WERI-Rb-1 (cell line): ENCODE measurements around the gene OVCH2.

Experiments used
- DNase-seq: peaks from one replicate; pipeline ENCODE4 v3.0.0-alpha.2; 2020
- H3K27ac ChIP-seq: fragments of 250-450 bp; sonication (Bioruptor Pico); 2 replicates; pipeline ENCODE4 v1.5.1; 2020; ENCODE audit warnings: mild to moderate bottlenecking, moderate library complexity
- H3K27me3 ChIP-seq: fragments of 250-450 bp; sonication (Bioruptor Pico); 2 replicates; pipeline ENCODE4 v1.5.1; 2021; ENCODE audit warnings: mild to moderate bottlenecking, low read depth, moderate library complexity; ENCODE audit not compliant: insufficient read depth, severe bottlenecking
- H3K36me3 ChIP-seq: fragments of 250-450 bp; sonication (Bioruptor Pico); 2 replicates; pipeline ENCODE4 v1.5.1; 2020; ENCODE audit warnings: mild to moderate bottlenecking, moderate library complexity
- H3K4me3 ChIP-seq: 2 replicates; pipeline ENCODE4 v1.5.1; 2011; ENCODE audit warnings: low read depth, mild to moderate bottlenecking, control low read depth, low read length
- H3K9me3 ChIP-seq: fragments of 250-450 bp; sonication (Bioruptor Pico); 2 replicates; pipeline ENCODE4 v1.5.1; 2021; ENCODE audit warnings: mild to moderate bottlenecking, moderate library complexity; ENCODE audit not compliant: severe bottlenecking
- TF ChIP-seq, protein P1 (sequence below): IDR thresholded peaks from 2 replicates; pipeline ENCODE4 v1.5.1; 2011; ENCODE audit warnings: low read depth, mild to moderate bottlenecking, control low read depth, inconsistent platforms, low read length

OVCH2 gene

DNA sequence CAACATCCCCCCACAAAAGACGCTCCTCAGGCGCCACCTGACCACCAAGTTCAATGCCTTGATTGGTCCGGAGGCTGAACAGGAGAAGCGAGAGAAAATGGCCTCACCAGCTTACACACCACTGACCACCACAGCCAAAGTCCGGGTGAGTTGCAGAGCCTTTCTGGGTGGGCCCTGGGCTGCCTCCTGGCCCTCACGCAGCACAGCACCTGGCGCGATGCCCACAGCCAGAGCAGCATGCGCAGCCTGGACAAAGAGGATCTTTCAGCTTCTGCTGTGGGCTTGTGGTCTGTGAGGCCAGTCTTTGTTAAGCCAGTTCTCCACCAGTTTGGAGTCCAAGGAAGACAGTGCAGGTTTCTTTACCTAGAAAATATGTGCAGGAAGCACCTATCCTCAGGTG is 54.6 kb downstream of the OVCH2 start:
- TF ChIP-seq, protein P1, sequence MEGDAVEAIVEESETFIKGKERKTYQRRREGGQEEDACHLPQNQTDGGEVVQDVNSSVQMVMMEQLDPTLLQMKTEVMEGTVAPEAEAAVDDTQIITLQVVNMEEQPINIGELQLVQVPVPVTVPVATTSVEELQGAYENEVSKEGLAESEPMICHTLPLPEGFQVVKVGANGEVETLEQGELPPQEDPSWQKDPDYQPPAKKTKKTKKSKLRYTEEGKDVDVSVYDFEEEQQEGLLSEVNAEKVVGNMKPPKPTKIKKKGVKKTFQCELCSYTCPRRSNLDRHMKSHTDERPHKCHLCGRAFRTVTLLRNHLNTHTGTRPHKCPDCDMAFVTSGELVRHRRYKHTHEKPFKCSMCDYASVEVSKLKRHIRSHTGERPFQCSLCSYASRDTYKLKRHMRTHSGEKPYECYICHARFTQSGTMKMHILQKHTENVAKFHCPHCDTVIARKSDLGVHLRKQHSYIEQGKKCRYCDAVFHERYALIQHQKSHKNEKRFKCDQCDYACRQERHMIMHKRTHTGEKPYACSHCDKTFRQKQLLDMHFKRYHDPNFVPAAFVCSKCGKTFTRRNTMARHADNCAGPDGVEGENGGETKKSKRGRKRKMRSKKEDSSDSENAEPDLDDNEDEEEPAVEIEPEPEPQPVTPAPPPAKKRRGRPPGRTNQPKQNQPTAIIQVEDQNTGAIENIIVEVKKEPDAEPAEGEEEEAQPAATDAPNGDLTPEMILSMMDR = no peak
- no peak for DNase-seq
- Histone ChIP-seq H3K27ac (no peak overlapping the region), H3K27me3 (no peaks in the 10 kb centered on the region), H3K36me3 (no peaks in the 10 kb centered on the region), H3K9me3 (no peaks in the 10 kb centered on the region), H3K4me3 (no peak overlapping the region)

- H3K9me3 ChIP-seq = no peaks in the 10 kb centered on the region
- no peak for DNase-seq
- no peak overlapping the region for H3K4me3 ChIP-seq
- H3K27ac ChIP-seq = no peak overlapping the region
- no peaks in the 10 kb centered on the region for H3K36me3 ChIP-seq
- H3K27me3 ChIP-seq = no peaks in the 10 kb centered on the region
- TF ChIP-seq, protein P1 = no peak
Observed at GRCh38 chr11:7651140-7651551, 55.1 kb downstream of the OVCH2 start.

DNA sequence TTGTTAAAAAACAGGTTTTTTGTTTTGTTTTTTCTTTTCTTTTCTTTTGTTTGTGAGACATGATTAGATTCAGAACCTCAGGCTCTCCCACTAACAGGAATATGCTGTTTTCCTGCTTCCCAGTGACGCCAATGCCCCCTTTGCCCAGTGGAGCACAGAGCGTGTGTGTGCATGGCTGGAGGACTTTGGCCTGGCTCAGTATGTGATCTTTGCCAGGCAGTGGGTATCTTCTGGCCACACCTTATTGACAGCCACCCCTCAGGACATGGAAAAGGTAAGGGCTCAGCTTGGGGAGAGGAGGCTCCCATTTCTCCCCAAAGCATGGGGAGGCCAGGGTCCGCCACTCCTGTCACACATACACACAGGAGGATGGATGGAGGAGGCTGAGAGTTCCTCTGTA is 58.0 kb downstream of the OVCH2 start:
- Histone ChIP-seq H3K9me3 (no peaks in the 10 kb centered on the region), H3K27me3 (no peaks in the 10 kb centered on the region), H3K36me3 (no peaks in the 10 kb centered on the region), H3K4me3 (no peak overlapping the region), H3K27ac (no peak overlapping the region)
- no peak for DNase-seq
- TF ChIP-seq, protein P1 = no peak

- Histone ChIP-seq H3K27me3 (no peaks in the 10 kb centered on the region), H3K36me3 (no peaks in the 10 kb centered on the region), H3K27ac (no peak overlapping the region), H3K9me3 (no peaks in the 10 kb centered on the region), H3K4me3 (no peak overlapping the region)
- TF ChIP-seq, protein P1 = no peak
- DNase-seq = no peak
Observed at GRCh38 chr11:7646866-7647265, 59.4 kb downstream of the OVCH2 start.

DNA sequence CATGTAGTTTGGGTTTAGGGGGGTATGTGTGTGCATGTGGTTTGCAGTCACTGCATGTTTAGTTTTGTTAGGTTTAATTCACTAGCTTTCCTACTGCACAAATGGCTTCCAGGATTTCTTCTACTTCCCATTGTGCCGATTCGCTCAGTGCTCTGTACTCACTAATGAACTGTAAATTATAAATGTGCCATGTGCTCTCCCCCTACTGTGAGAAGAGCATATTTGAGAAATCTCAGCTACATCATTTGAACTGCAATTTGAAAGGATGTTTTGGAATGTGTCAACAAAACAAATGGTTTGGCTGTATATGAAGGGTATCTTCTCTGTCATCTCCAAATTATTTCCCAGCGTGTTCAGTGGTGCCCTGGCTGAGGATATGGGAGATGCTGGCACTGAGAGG is 61.1 kb downstream of the OVCH2 start:
- TF ChIP-seq, protein P1 = no peak
- Histone ChIP-seq H3K36me3 (no peaks in the 10 kb centered on the region), H3K27ac (no peak overlapping the region), H3K27me3 (no peaks in the 10 kb centered on the region), H3K4me3 (no peak overlapping the region), H3K9me3 (no peaks in the 10 kb centered on the region)
- DNase-seq = no peak

GRCh38 chr11:7643314-7643713 is 63.0 kb downstream of the OVCH2 start:
- no peaks in the 10 kb centered on the region for H3K36me3 ChIP-seq
- no peak overlapping the region for H3K27ac ChIP-seq
- TF ChIP-seq, protein P1 = no peak
- no peaks in the 10 kb centered on the region for H3K27me3 ChIP-seq
- H3K9me3 ChIP-seq = no peaks in the 10 kb centered on the region
- H3K4me3 ChIP-seq = no peak overlapping the region
- no peak for DNase-seq
